Measurements from ENCODE around the gene CDON.

DNA sequence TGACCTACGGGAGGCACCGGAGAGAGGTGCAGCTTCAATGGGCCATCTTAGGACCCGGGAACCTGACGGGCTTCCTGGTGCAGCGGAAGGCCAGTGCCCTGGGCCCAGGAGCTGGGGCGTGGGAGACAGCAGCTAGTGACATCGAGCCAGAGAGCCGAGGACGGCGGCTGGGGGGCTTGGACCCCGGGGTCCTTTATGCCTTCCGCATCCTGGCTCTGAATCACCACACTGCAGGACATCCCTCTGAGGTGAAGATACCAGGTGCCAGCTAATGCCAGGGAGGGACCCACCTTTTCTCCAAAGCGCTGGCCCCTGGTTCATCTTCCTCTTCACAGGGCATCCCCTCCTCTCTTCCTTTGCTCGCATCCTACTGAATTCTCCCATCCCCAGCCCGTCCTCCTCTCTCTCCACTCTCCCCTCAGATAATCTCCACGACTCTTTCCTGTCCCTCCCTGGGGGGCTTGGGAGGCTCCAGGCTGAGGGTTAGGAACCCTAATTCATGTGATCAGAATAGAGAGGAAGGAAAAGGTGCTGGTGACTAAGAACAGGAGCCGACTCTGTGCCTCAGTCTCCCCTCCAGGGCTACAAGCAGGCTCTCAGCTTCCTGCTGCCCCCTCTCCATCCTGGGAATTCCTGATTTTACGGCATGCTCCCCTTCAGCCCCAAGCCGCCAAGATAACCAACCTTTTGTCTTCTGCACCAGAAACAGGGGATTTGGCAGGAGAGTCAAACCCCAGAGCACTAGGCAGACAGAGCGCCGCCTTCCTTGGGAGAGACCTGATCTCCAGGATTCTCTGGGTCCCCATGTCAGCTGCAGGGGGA, 108.3 kb downstream of the CDON start:
- no peak for TF ChIP-seq CTCF (IDR thresholded peaks at IDR 0.05)
- TF ChIP-seq EZH2 (IDR thresholded peaks at IDR 0.05) = no peak
